ENCODE measurements around the gene CETN1.

CETN1 gene

GRCh38 chr18:555705-556457 lies 24.3 kb upstream of the CETN1 start:
- no peak for DNase-seq (ENCODE audit: extremely low read depth, low read depth)
- no peak for TF ChIP-seq CTCF (IDR thresholded peaks at IDR 0.05; ENCODE audit: low read depth, low read length)

- TF ChIP-seq CTCF (IDR thresholded peaks at IDR 0.05; ENCODE audit: low read depth, low read length), result no peak
- DNase-seq (ENCODE audit: extremely low read depth, low read depth), result no peak
These were observed 15.2 kb upstream of the CETN1 start for GRCh38 chr18:564708-565561.

GRCh38 chr18:565562-566061 lies 14.6 kb upstream of the CETN1 start:
- no peak for TF ChIP-seq CTCF (IDR thresholded peaks at IDR 0.05; ENCODE audit: low read depth, low read length)
- DNase-seq (ENCODE audit: extremely low read depth, low read depth), result no peak

- no peak for TF ChIP-seq CTCF (IDR thresholded peaks at IDR 0.05; ENCODE audit: low read depth, low read length)
- DNase-seq (ENCODE audit: extremely low read depth, low read depth), result no peak
These were observed 13.1 kb upstream of the CETN1 start for GRCh38 chr18:567122-567521.

- DNase-seq (ENCODE audit: extremely low read depth, low read depth), result no peak
- TF ChIP-seq CTCF (IDR thresholded peaks at IDR 0.05; ENCODE audit: low read depth, low read length), result no peak
These were observed 11.4 kb upstream of the CETN1 start for GRCh38 chr18:568731-569130.

GRCh38 chr18:570256-570655 lies 9.9 kb upstream of the CETN1 start:
- DNase-seq (ENCODE audit: extremely low read depth, low read depth), result no peak

More at GRCh38 chr18:570256-570655, 9.9 kb upstream of the CETN1 start:
- TF ChIP-seq CTCF (IDR thresholded peaks at IDR 0.05; ENCODE audit: low read depth, low read length), result no peak
